Activated naive CD8-positive, alpha-beta T cell treated with anti-CD3 and anti-CD28 coated beads, Interleukin-2, amount 50 U/mL, for 16 hours (primary cell): ENCODE data around the gene SORCS2.

Experiments
- DNase-seq: peaks from one replicate; pipeline ENCODE4 v3.0.0-alpha.2; 2020; ENCODE audit warnings: low read depth, low spot score

SORCS2 gene

DNA sequence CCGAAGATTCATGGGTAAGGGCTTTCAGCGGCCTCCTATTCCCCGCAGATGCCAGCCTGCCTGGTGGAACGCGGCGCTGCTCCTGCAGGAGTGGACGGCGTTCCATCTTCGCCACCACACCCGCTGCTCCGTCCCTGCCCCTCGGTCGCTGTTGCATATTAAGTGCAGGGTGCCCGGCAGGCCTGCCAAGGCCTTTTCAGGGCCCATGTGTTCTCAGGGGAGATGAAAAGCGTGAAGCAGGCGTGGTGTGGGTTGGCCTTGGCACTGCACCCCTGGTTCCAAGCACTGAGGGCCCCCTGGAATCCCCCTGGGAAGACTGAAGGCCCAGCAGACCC is 52.0 kb downstream of the SORCS2 start:
- DNase-seq, result no peak

DNA sequence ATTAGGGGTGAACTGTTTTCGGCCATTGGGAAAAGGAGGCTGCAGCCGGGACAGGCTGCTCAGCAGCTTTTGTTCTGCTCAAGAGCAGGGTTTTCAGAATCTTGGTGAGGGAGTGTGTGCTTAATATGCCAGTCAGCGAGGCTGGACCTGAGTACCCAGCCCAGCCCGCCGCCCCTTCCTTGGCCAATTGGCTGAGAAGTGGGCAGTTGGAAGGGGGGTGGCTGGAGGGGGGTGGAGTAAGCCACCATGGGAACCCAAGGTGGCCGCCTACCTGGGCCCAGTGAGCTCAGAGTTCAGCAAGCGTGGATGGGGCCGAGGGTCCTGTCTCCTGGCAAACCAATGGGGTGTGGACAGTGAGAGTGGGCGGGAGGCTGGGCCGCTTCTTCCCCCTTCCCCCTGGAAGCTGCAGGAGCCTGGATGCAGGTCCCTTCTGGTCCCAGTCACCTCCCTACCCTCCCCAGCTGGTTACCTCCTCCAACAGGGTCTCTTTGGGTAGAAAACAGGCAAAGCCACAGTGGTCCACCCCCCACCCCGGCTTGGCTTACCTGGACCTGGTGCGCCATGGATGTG is 52.5 kb downstream of the SORCS2 start:
- no peak for DNase-seq

DNA sequence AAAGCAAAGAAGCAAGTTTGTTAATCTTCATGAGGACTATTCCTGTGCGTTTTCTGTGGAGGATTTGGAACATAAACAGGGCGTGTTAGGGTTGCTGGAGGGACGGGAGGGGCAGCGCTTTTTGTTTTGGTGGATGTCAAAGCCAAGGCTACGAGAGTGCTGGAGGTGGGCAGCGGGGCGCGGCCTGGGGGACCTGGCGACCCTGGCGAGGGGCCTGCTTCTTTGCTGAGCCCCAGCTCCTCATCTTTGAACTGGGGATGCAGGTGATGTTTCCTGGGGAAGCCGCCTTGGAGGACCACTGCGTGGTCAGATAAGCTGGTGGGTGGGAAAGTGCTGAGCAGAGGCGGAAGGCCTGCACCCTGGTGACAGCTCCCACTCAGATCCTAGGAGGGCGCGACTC is 55.2 kb downstream of the SORCS2 start:
- DNase-seq, result no peak

DNA sequence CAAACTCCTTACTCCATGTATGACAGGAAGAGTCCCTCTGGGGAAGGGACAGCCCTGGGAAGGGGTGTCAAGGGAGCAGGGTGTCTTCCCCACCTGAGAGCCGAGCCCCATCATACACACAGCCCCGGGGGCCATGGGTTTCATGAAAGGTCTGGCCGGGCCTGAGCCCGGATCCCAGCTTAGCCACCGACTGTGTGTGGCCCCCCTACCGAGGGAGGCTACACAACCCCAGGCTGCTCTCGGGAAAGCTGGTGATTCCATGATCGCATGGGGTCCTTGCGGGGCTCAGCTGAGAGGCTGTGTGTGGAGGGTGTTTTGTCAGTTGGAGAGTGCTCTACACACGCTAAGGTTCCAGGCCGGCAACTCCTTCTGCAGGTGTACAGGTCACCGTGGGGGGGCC is 55.6 kb downstream of the SORCS2 start:
- DNase-seq, result no peak

DNA sequence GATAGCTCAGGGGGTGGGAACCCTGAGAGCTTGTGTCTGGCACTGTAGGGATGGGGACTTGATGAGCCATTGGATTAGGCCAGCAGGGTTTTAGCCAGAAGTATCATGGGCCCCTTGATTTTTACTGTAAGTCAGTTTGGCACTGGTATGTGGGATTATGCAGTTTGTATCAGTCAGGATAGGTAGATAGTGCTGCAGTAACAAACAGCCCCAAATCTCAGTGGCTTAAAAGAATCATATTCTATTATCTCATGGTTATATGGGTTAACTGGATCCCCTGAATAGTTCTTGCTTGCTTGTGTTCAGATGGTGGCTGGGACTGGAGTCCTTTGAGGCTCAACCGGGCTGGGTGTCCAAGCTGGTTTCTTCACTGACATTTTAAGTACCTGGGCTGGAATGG is 56.5 kb downstream of the SORCS2 start:
- no peak for DNase-seq

DNA sequence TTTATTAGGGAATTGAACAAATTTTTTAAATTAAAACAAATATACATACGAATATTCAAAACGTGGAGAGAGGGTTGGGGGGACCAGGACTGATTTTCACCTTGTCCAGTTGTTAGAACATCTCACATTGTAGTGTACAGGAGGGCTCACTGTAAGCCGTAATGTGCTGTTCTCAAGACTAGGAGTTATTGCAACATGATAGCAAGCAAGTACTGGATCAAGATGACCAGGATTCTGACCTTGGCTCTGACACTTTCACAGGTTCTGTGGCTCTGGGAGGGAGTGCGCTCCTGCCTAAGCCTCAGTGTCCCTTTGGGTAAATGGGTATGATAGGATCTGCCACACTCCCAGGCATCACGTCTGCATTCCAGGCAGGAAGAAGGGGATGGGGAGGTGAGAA is 59.0 kb downstream of the SORCS2 start:
- DNase-seq, result no peak

DNA sequence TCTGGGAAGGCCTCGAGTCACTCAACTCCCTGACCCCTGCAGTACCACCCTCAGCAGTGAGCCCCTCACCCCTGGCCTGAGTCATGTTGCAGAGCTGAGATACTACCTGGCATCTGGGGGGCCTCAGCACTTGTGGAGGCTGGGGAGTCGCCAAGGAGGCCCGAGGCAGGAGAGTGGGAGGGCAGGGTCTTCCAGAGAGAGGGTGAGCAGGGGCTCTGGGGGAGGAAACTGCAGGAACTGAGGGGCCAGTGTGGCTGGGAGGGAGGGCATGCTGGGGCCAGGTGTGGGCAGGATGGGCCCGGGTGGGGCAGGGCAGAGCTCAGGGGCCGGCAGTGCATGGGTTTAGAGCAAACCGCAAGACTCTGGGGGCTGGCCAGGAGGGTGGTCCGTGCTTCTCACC is 59.7 kb downstream of the SORCS2 start:
- DNase-seq, result no peak

DNA sequence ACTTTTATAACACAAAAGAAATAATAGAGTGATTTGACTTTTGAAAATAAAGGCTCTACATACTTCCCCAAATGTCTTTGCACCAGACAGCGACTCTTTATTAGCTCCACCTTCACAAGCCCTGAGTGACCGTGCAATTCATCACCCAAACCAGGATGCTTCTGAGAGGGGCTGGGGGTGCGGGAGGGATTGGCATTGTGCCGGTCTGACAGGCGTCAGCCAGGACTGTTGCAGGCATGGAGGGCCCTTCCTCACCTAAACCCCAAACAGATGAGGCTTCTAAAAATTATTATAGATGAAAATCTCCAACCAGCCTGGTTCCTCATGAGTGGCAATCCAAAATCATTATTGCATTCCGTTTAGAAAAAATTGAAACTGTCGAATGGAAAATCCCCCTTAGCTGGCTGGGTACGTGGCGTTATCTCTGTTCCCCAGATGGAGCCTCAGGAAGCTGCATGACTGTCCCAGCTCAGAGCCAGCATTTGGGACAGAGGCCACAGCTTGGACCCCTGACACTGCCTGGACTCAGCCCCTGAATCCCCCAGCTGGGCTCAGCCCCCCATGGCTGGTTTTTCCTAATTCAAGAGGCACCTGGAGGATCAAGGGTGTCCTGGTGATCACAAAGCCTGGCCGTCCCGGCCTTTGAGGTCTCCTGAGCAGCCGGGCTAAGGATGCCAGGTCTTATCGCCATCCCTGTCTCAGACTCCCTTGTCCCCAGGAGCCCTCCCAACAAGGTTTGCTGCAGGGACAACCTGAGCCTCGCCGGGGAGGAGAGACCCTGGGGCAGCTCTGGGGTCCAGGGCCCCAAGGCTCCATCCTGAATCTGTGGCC is 60.4 kb downstream of the SORCS2 start:
- no peak for DNase-seq

DNA sequence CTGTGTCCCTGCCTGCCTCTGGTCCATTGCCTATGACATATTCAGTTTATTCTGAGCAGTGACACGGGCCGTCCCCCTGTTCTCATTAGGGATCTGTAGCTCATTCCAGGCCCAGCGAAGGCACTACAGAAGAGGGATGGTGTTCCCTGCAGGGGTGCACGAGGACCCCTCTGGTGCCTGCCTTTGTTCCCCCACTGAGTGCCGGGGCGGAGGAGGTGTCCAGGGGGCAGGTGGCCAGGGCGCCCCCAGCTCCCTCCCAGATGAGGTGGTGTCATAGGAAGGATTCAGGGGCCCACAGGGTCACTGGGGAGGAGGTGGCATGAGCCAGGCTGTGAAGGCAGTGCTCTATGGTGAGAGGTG is 61.0 kb downstream of the SORCS2 start:
- no peak for DNase-seq

DNA sequence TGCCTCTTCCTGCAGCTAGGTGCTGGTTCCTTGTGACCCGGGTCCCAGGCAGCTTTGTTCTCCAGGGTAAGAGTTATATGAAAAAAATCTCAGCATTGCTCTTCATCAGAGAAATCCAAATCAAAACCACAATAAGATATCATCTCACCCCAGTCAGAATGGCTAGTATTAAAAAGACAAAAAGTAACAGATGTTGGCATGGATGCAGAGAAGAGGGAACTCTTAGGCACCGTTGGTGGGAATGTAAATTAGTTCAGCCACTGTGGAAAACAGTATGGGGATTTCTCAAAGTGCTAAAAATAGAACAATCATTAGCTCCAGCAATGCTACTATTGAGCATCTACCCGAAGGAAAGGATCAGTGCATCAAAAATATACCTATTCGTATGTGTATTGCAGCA is 61.5 kb downstream of the SORCS2 start:
- no peak for DNase-seq

DNA sequence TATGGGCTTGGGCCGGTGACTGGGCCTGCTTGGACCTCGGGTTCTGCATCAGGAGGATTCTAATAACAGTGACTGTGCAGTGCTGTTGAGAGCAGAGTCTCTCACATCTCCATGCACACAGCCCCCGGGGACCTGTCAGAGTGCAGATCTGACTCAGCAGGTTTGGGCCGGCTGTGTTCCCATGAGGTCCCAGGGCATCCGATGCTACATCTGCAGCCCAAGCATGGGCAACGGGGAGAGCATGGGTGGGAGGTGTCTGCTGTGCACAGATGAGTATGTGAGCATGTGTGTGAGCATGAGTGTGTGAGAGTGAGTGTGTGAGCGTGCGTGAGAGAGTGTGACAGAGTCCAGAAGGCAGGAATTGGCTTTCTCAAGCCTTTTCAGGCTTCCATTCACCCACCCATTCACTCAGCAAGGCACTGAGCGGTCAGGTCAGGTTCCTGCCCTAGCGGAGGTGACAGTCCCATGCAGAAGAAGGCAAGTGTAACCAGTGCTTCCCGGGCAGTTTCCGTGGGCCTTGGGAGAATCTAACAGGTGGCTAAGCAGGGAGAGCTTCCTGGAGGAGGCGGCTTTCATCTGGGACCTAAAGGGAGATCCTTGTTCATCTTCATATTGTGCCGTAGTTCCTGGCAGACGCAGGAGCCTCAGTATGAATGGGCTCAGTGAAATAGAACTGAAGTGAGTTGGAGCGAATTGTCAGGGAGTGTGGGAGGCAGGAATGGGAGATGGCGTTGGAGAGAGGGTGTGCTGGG is 62.6 kb downstream of the SORCS2 start:
- DNase-seq, result no peak

DNA sequence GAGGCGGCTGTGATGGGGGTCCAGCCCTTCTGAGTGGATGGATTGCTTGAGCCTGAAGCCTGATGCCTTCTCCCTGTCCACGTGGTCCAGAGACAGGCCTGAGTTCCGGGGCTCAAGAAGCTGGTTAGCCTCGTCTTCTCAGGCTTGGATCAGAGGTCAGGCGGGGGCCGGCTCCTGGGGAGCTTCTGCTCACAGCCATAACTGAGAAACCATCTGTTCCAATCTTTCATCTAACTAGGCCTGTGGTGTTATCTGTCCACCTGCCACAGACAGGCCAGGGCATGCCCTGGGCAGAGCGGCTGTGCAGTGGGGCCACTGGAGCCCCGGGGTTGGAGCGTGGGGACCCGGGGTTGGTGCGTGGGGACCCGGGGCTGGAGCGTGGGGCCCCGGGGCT is 63.1 kb downstream of the SORCS2 start:
- DNase-seq, result no peak

DNA sequence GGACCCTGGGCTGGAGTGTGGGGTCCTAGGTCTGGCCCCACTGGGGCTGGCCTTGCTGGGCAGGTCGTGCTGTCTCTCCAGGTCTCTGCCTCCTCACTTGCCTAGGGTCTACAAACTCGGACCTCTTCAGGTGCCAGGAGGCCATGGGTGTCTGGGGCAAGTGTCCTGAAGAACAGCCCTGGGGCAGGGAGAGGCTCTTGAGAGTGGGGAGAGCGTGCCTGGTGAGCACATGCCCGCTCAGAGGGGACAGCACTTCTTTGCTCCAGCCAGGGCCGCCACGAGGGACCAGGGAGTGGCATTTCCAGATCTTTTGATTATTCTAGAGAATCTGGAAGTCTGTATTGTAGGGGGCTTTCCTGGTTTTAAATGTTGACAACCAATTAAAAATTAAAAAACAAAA is 63.7 kb downstream of the SORCS2 start:
- no peak for DNase-seq

DNA sequence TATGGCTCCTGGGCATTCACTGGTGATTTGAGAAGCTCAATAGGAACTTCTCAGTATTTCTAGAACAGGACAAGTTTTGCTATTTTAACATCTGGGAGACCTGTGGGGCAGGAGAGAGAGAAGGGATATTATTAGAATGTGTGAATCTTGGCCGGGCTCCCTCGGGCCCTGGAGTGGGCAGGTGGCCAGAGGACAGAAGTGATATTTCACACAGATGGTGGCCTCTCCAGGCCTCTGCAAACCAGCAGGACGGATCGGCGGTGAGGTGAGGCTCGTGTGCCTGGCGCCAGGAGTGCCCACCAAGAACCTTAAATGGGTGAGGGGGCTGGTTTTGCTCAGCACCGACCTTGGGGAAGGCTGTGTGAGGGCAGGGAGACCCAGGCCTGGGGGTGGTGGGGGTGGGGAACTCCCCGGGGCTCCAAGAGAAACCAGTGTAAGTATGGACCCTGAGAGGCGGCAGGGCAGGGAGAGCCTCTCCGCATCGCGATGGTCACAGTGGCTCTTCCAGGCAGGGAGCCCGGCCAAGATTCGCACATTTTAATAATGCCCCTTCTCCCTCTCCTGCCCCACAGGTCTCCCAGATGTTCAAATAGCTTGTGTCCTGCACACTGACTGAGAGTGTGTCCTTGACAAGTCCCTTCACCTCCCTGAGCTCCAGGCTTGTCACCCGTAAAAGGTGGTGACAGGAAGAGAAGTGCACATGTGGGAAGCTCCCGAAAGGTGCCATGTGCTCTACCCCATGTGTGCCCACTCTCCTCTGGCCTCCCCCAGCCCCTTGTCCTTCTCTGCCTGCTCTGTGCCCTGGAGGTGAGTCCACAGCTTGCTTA is 64.9 kb downstream of the SORCS2 start:
- DNase-seq, result no peak

DNA sequence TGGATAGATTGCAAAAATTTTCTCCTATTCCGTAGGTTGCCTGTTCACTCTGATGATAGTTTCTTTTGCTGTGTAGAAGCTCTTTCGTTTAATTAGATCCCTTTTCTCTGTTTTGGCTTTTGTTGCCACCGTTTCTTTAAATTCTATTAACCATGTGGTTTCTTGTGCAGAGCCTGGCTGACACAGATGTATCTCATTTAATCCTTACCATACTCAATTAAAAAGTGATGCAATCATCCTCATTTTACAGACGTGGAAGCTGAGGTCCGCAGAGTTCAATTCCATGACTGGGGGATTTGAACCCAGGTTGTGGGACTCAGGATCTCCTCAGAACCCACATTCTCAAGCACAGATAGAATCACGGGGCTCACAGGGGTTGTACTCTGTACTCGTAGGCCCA is 66.7 kb downstream of the SORCS2 start:
- DNase-seq, result no peak

DNA sequence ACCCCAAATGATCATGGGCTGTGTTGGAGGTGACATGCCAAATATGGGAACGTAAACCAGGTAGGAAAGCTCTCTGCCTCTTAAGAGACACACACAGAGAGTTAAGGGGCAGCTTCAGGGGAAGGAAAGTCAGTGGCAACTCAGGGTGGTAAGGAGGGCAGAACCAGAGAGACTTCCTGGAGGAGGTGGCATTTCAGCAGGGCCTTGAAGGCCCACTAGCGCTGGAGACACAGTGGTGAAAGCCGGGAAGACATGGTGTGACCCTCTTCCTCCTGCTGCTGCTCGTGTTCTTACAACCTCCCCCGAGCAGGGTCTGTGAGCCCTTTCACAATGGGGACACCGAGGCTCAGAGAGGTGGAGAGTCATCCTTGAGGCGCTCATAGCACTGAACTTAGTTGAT is 68.2 kb downstream of the SORCS2 start:
- DNase-seq, result no peak

DNA sequence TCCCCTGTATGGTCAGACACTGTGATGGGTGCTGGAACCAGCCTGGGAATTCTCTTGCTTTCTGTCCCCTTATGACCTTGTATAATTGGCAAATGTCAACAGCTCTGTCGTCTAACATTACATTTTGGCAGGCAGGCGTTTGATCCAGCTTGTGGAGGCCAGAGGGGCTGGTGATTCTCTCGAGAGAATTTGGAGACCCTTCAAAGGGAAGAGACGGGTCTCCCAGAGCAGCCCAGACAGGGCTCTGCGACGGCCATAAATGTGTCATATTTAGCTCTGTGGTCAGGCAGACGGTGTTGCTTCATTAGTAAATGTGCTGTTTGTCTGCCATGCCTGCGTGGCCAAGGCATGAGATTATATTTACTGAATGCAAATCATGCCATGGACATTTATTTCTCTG is 68.7 kb downstream of the SORCS2 start:
- DNase-seq, result no peak

DNA sequence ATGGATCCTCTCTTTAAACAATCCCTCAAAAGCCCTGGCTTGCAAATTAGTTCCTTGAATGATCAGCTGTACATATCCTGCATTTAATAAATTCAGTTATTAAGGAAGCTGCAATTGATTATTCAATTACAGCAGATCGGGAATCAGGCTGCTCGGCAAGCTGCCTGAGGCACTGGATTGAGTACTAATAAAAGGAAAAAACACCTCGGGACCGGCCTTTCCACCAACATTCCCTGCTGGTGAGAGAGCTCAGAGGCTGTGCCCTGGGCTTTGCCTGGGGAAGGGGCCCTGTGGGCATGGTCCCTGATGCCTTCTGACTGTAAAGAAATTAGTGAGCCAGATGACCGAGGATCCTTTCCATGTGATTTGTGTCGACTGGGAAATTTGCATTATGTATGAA is 69.2 kb downstream of the SORCS2 start:
- no peak for DNase-seq

DNA sequence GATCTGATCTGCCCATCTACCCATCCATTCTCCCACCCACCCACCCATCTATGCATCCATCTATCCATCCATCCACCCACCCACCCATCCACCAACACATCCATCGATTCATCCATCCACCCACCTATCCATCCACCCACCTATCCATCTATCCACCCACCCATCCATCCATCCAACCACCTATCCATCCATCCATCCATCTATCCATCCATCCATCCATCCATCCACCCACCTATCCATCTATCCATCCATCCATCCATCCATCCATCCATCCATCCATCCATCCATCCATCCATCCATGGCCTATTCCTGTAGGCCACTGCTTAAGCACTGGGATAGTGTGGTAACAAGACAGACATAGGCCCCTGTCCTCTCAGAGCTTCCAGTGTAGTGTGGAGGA is 69.8 kb downstream of the SORCS2 start:
- no peak for DNase-seq

DNA sequence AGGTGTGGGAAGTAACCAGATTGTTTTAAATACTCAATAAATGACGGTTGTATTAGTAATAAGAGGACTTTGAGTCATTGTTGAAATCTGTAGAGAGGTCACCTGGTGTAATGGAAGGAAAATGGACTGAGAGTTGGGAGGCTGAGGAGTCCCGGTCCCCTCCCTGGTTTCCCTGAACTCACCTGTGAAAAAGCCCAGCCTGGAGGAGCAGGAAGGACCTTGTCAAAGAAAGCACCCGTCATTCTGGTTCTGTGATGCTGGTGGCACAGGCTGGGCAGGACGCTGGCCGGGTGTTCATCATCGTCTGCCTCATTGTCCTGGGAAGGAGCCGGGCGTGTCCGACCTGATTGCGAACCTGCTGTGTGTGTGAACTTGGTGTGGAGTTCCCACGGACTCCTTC is 70.8 kb downstream of the SORCS2 start:
- no peak for DNase-seq

DNA sequence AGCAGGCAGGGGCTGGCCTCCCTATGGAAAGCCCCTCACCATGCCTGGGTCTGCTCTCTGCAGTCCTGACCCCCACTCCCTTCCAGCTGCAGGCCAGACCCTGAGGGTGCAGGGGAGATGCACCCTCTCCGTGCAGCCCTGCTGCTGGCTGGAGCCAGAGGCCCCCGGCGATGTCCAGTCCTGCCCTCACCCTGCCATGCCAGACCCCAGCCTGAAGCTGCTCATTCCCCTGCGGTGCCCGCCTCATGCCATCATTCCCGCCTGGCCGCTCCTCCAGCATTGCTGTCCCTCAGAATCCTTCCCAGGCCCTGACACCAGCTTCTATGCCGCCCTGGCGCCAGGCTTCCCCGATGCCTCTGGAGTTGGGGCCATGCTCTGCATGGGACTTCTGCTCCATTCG is 72.4 kb downstream of the SORCS2 start:
- no peak for DNase-seq

DNA sequence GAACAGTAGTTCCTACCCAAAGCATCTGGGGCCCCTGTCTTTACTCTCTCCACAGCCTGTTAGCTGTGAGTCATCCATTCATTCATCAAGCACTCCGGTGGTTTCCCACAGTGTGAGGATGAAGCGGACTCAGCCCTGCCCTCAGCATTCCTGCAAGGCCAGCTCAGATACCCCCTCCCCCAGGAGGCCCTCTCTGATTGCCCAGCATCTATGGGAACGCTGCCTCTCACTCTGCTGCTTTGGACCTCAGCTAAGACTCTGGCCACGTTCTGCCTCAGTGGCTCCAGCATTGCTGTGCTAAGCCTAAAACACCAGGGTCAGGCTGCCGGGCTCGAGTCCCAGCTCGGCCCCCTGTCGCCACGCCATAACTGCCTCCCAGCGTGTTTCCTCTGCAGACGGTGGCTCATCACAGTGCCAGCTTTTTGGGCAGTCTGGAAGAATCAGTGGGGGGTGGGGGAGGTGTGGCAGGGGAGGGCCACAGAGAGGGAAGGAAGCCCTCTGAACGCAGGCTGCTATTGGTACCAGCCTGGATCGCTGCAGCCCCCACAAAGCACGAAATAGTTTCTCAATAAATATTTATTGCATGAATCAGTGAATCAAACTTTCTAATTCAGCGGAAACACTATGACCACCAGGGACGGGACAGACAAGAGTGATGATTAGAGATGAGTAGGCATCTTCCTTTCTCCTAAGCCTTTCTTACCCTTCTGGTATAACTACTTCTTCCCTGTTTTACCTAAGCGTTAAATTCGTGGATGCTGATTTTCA is 74.4 kb downstream of the SORCS2 start:
- no peak for DNase-seq
